WTC11 (cell line): ENCODE data around the gene ZC3H8. TPM values are rescaled to one million over a fixed set of nuclear protein-coding genes. Genes with fewer than 3 reads are reported as not detected.
A peak's percentile ranks its signal among the peaks of the same experiment; 100 is the strongest.

Experiments used
- ATF6 ChIP-seq: sonication (generic); formaldehyde crosslinking; IDR thresholded peaks from 2 replicates; pipeline ENCODE4 v1.8.1; 2023; ENCODE audit warnings: mild to moderate bottlenecking, missing genetic modification reagents
- CREM ChIP-seq: sonication (generic); formaldehyde crosslinking; IDR thresholded peaks from 2 replicates; pipeline ENCODE4 v1.8.1; 2022; ENCODE audit warnings: mild to moderate bottlenecking, missing genetic modification reagents, moderate library complexity
- FOXP1 ChIP-seq: sonication (generic); formaldehyde crosslinking; IDR thresholded peaks from 2 replicates; pipeline ENCODE4 v1.8.0; 2022; ENCODE audit warnings: missing genetic modification reagents, mild to moderate bottlenecking, moderate library complexity, borderline replicate concordance
- JUN ChIP-seq: sonication (generic); formaldehyde crosslinking; IDR thresholded peaks from 2 replicates; pipeline ENCODE4 v1.8.0; 2023; ENCODE audit warnings: mild to moderate bottlenecking, missing genetic modification reagents
- NFYB ChIP-seq: sonication (generic); formaldehyde crosslinking; conservative IDR thresholded peaks from 2 replicates; pipeline ENCODE4 v1.8.0; 2022; ENCODE audit warnings: low read depth, missing genetic modification reagents
- RORB ChIP-seq: fragments of 250-450 bp; sonication (Bioruptor Pico); IDR thresholded peaks from 2 replicates; pipeline ENCODE4 v1.9.0; 2021; ENCODE audit warnings: mild to moderate bottlenecking
- SOX15 ChIP-seq: fragments of 250-450 bp; sonication (Bioruptor Pico); IDR thresholded peaks from 2 replicates; pipeline ENCODE4 v1.9.0; 2021; ENCODE audit warnings: mild to moderate bottlenecking
- STAT6 ChIP-seq: sonication (generic); formaldehyde crosslinking; conservative IDR thresholded peaks from 2 replicates; pipeline ENCODE4 v1.8.1; 2023; ENCODE audit warnings: mild to moderate bottlenecking, low read depth, missing genetic modification reagents, moderate library complexity
- TEAD1 ChIP-seq: sonication (generic); formaldehyde crosslinking; IDR thresholded peaks from 2 replicates; pipeline ENCODE4 v1.8.0; 2022; ENCODE audit warnings: mild to moderate bottlenecking, missing genetic modification reagents
- ZNF121 ChIP-seq: sonication (generic); formaldehyde crosslinking; IDR thresholded peaks from 2 replicates; pipeline ENCODE4 v1.8.0; 2023; ENCODE audit warnings: missing genetic modification reagents
- ZNF138 ChIP-seq: sonication (generic); formaldehyde crosslinking; conservative IDR thresholded peaks from 2 replicates; pipeline ENCODE4 v1.8.1; 2022; ENCODE audit warnings: mild to moderate bottlenecking, moderate library complexity, missing genetic modification reagents
- ZNF232 ChIP-seq: sonication (generic); formaldehyde crosslinking; IDR thresholded peaks from 2 replicates; pipeline ENCODE4 v1.8.0; 2022; ENCODE audit warnings: mild to moderate bottlenecking, missing genetic modification reagents
- ZNF317 ChIP-seq: sonication (generic); formaldehyde crosslinking; IDR thresholded peaks from 2 replicates; pipeline ENCODE4 v1.8.1; 2023; ENCODE audit warnings: low read depth, mild to moderate bottlenecking, moderate library complexity, missing genetic modification reagents, borderline replicate concordance
- ZNF425 ChIP-seq: fragments of 250-450 bp; sonication (Bioruptor Pico); conservative IDR thresholded peaks from 2 replicates; pipeline ENCODE4 v1.9.0; 2021; ENCODE audit warnings: mild to moderate bottlenecking
- total RNA-seq: library from RNA; stranded (reverse); gene quantifications from 3 replicates; pipeline ENCODE4 v1.2.3, GENCODE V29; 2021
- TF ChIP-seq, protein P1 (sequence below): sonication (generic); formaldehyde crosslinking; IDR thresholded peaks from 2 replicates; pipeline ENCODE4 v1.8.1; 2023; ENCODE audit warnings: mild to moderate bottlenecking, missing genetic modification reagents, moderate library complexity
- TF ChIP-seq, protein P2 (sequence below): sonication (generic); formaldehyde crosslinking; IDR thresholded peaks from 2 replicates; pipeline ENCODE4 v1.8.1; 2023; ENCODE audit warnings: mild to moderate bottlenecking, missing genetic modification reagents, borderline replicate concordance
- TF ChIP-seq, protein P3 (sequence below): sonication (generic); formaldehyde crosslinking; IDR thresholded peaks from 2 replicates; pipeline ENCODE4 v1.8.0; 2022; ENCODE audit warnings: missing genetic modification reagents
- TF ChIP-seq, protein P4 (sequence below): sonication (generic); formaldehyde crosslinking; IDR thresholded peaks from 2 replicates; pipeline ENCODE4 v1.8.0; 2022; ENCODE audit warnings: mild to moderate bottlenecking, missing genetic modification reagents

ZC3H8 gene
- total RNA-seq, 1 experiment from 2014 or later, result 5.7 TPM

GRCh38 chr2:112181571-112182290 is 73.1 kb downstream of the ZC3H8 start (continued):
- peak; percentile 73; the same call in 1 of the 2 replicates for TF ChIP-seq ZNF317 (CRISPR knock-in tag)
- TF ChIP-seq, protein P1, sequence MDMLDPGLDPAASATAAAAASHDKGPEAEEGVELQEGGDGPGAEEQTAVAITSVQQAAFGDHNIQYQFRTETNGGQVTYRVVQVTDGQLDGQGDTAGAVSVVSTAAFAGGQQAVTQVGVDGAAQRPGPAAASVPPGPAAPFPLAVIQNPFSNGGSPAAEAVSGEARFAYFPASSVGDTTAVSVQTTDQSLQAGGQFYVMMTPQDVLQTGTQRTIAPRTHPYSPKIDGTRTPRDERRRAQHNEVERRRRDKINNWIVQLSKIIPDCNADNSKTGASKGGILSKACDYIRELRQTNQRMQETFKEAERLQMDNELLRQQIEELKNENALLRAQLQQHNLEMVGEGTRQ, result 0 out of 2 replicates have a peak, but pooled peaks have one; percentile 17
- peak; percentile 37; the same call in 1 of the 2 replicates for TF ChIP-seq NFYB (CRISPR knock-in tag)
- peak; percentile 95 for TF ChIP-seq ZNF232 (CRISPR knock-in tag)
- TF ChIP-seq FOXP1 (CRISPR knock-in tag), result peak; percentile 99
- TF ChIP-seq ZNF138 (CRISPR knock-in tag), result 0 out of 2 replicates have a peak, but pooled peaks have one; percentile 89
- peak; percentile 93 for TF ChIP-seq JUN
- peak; percentile 78 for TF ChIP-seq ZNF121 (CRISPR knock-in tag)
- no peak for TF ChIP-seq ZNF425 (CRISPR knock-in tag)
- TF ChIP-seq STAT6 (CRISPR knock-in tag), result no peak
- no peak for TF ChIP-seq SOX15 (CRISPR knock-in tag)
- TF ChIP-seq CREM, result peak; percentile 61; the same call in 1 of the 2 replicates
- TF ChIP-seq RORB, result no peak
- no peak for TF ChIP-seq ATF6
- TF ChIP-seq, protein P2, sequence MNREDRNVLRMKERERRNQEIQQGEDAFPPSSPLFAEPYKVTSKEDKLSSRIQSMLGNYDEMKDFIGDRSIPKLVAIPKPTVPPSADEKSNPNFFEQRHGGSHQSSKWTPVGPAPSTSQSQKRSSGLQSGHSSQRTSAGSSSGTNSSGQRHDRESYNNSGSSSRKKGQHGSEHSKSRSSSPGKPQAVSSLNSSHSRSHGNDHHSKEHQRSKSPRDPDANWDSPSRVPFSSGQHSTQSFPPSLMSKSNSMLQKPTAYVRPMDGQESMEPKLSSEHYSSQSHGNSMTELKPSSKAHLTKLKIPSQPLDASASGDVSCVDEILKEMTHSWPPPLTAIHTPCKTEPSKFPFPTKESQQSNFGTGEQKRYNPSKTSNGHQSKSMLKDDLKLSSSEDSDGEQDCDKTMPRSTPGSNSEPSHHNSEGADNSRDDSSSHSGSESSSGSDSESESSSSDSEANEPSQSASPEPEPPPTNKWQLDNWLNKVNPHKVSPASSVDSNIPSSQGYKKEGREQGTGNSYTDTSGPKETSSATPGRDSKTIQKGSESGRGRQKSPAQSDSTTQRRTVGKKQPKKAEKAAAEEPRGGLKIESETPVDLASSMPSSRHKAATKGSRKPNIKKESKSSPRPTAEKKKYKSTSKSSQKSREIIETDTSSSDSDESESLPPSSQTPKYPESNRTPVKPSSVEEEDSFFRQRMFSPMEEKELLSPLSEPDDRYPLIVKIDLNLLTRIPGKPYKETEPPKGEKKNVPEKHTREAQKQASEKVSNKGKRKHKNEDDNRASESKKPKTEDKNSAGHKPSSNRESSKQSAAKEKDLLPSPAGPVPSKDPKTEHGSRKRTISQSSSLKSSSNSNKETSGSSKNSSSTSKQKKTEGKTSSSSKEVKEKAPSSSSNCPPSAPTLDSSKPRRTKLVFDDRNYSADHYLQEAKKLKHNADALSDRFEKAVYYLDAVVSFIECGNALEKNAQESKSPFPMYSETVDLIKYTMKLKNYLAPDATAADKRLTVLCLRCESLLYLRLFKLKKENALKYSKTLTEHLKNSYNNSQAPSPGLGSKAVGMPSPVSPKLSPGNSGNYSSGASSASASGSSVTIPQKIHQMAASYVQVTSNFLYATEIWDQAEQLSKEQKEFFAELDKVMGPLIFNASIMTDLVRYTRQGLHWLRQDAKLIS, result peak; percentile 93; the same call in 1 of the 2 replicates
- TF ChIP-seq, protein P3, sequence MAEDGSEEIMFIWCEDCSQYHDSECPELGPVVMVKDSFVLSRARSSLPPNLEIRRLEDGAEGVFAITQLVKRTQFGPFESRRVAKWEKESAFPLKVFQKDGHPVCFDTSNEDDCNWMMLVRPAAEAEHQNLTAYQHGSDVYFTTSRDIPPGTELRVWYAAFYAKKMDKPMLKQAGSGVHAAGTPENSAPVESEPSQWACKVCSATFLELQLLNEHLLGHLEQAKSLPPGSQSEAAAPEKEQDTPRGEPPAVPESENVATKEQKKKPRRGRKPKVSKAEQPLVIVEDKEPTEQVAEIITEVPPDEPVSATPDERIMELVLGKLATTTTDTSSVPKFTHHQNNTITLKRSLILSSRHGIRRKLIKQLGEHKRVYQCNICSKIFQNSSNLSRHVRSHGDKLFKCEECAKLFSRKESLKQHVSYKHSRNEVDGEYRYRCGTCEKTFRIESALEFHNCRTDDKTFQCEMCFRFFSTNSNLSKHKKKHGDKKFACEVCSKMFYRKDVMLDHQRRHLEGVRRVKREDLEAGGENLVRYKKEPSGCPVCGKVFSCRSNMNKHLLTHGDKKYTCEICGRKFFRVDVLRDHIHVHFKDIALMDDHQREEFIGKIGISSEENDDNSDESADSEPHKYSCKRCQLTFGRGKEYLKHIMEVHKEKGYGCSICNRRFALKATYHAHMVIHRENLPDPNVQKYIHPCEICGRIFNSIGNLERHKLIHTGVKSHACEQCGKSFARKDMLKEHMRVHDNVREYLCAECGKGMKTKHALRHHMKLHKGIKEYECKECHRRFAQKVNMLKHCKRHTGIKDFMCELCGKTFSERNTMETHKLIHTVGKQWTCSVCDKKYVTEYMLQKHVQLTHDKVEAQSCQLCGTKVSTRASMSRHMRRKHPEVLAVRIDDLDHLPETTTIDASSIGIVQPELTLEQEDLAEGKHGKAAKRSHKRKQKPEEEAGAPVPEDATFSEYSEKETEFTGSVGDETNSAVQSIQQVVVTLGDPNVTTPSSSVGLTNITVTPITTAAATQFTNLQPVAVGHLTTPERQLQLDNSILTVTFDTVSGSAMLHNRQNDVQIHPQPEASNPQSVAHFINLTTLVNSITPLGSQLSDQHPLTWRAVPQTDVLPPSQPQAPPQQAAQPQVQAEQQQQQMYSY, result peak; percentile 57
- TF ChIP-seq TEAD1 (CRISPR knock-in tag), result peak; percentile 89
- TF ChIP-seq, protein P4, sequence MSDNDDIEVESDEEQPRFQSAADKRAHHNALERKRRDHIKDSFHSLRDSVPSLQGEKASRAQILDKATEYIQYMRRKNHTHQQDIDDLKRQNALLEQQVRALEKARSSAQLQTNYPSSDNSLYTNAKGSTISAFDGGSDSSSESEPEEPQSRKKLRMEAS, result peak; percentile 99
